HUES48 (cell line): ENCODE results near the gene UFD1.

Experiments
- H3K27ac ChIP-seq: one replicate; pipeline ENCODE4 v1.7.0; 2013; ENCODE audit warnings: low read depth, low read length, inconsistent platforms
- H3K27me3 ChIP-seq: 2 replicates; pipeline ENCODE4 v1.6.1; 2013; ENCODE audit warnings: mild to moderate bottlenecking, low read length; ENCODE audit not compliant: control insufficient read depth, insufficient read depth
- H3K36me3 ChIP-seq: 2 replicates; pipeline ENCODE4 v1.6.1; 2013; ENCODE audit warnings: low read length; ENCODE audit not compliant: control insufficient read depth, insufficient read depth
- H3K4me1 ChIP-seq: 2 replicates; pipeline ENCODE4 v1.6.1; 2013; ENCODE audit warnings: mild to moderate bottlenecking, low read length; ENCODE audit not compliant: control insufficient read depth, insufficient read depth
- H3K4me3 ChIP-seq: 2 replicates; pipeline ENCODE4 v1.5.1; 2013; ENCODE audit warnings: mild to moderate bottlenecking, low read depth, low read length
- H3K9ac ChIP-seq: 2 replicates; pipeline ENCODE4 v1.6.1; 2013; ENCODE audit warnings: mild to moderate bottlenecking, low read depth, low read length, moderate library complexity
- H3K9me3 ChIP-seq: 2 replicates; pipeline ENCODE4 v1.6.1; 2013; ENCODE audit warnings: low read length; ENCODE audit not compliant: control insufficient read depth, insufficient read depth

UFD1 gene

GRCh38 chr22:19503367-19503766 is 24.4 kb upstream of the UFD1 start:
- Histone ChIP-seq H3K9me3 (no peaks in the 10 kb centered on the region), H3K4me3 (no peak overlapping the region), H3K27ac (peak overlapping the region; percentile 22), H3K36me3 (peaks cover 40% of the 10 kb centered on the region), H3K9ac (no peak overlapping the region), H3K4me1 (peaks cover 4% of the 10 kb centered on the region; the same call in 1 of the 2 replicates), H3K27me3 (no peaks in the 10 kb centered on the region)

GRCh38 chr22:19501897-19502447 is 23.0 kb upstream of the UFD1 start:
- H3K4me3 ChIP-seq, result no peak overlapping the region
- H3K27me3 ChIP-seq, result no peaks in the 10 kb centered on the region
- no peaks in the 10 kb centered on the region for H3K9me3 ChIP-seq
- no peak overlapping the region for H3K27ac ChIP-seq
- peaks cover 43% of the 10 kb centered on the region for H3K36me3 ChIP-seq
- peaks cover 4% of the 10 kb centered on the region; the same call in 1 of the 2 replicates for H3K4me1 ChIP-seq
- H3K9ac ChIP-seq, result no peak overlapping the region

- Histone ChIP-seq H3K4me3 (no peak overlapping the region), H3K9me3 (no peaks in the 10 kb centered on the region), H3K27me3 (no peaks in the 10 kb centered on the region), H3K4me1 (peaks cover 4% of the 10 kb centered on the region; the same call in 1 of the 2 replicates), H3K36me3 (peaks cover 51% of the 10 kb centered on the region), H3K9ac (no peak overlapping the region), H3K27ac (no peak overlapping the region)
Measured at GRCh38 chr22:19499880-19500242, 20.9 kb upstream of the UFD1 start.

- Histone ChIP-seq H3K36me3 (peaks cover 57% of the 10 kb centered on the region), H3K4me3 (no peak overlapping the region), H3K4me1 (peaks cover 4% of the 10 kb centered on the region; the same call in 1 of the 2 replicates), H3K9me3 (no peaks in the 10 kb centered on the region), H3K27me3 (no peaks in the 10 kb centered on the region), H3K9ac (no peak overlapping the region), H3K27ac (no peak overlapping the region)
Measured at GRCh38 chr22:19499236-19499879, 20.4 kb upstream of the UFD1 start.

GRCh38 chr22:19498866-19499190 is 19.8 kb upstream of the UFD1 start:
- no peaks in the 10 kb centered on the region for H3K27me3 ChIP-seq
- H3K4me1 ChIP-seq, result peaks cover 4% of the 10 kb centered on the region; the same call in 1 of the 2 replicates
- peaks cover 62% of the 10 kb centered on the region for H3K36me3 ChIP-seq
- H3K27ac ChIP-seq, result no peak overlapping the region
- no peak overlapping the region for H3K4me3 ChIP-seq
- no peaks in the 10 kb centered on the region for H3K9me3 ChIP-seq
- H3K9ac ChIP-seq, result no peak overlapping the region

- Histone ChIP-seq H3K4me1 (peaks cover 3% of the 10 kb centered on the region; the same call in 1 of the 2 replicates), H3K9ac (no peak overlapping the region), H3K27ac (no peak overlapping the region), H3K9me3 (no peaks in the 10 kb centered on the region), H3K4me3 (no peak overlapping the region), H3K27me3 (no peaks in the 10 kb centered on the region), H3K36me3 (peaks cover 65% of the 10 kb centered on the region)
Measured at GRCh38 chr22:19498154-19498865, 19.3 kb upstream of the UFD1 start.

- H3K27me3 ChIP-seq, result no peaks in the 10 kb centered on the region
- H3K36me3 ChIP-seq, result peaks cover 75% of the 10 kb centered on the region
- no peak overlapping the region for H3K27ac ChIP-seq
- H3K4me3 ChIP-seq, result no peak overlapping the region
- no peak overlapping the region for H3K9ac ChIP-seq
- no peaks in the 10 kb centered on the region for H3K9me3 ChIP-seq
- no peaks in the 10 kb centered on the region for H3K4me1 ChIP-seq
Measured at GRCh38 chr22:19497245-19497644, 18.3 kb upstream of the UFD1 start.

- no peaks in the 10 kb centered on the region for H3K9me3 ChIP-seq
- H3K27me3 ChIP-seq, result no peaks in the 10 kb centered on the region
- H3K36me3 ChIP-seq, result peaks cover 79% of the 10 kb centered on the region
- H3K4me1 ChIP-seq, result no peaks in the 10 kb centered on the region
- no peak overlapping the region for H3K9ac ChIP-seq
- no peak overlapping the region for H3K4me3 ChIP-seq
- H3K27ac ChIP-seq, result no peak overlapping the region
Measured at GRCh38 chr22:19496324-19496630, 17.3 kb upstream of the UFD1 start.

GRCh38 chr22:19495562-19496323 is 16.8 kb upstream of the UFD1 start:
- Histone ChIP-seq H3K4me1 (no peaks in the 10 kb centered on the region), H3K27ac (no peak overlapping the region), H3K4me3 (no peak overlapping the region), H3K36me3 (peaks cover 79% of the 10 kb centered on the region), H3K9me3 (no peaks in the 10 kb centered on the region), H3K27me3 (no peaks in the 10 kb centered on the region), H3K9ac (no peak overlapping the region)

- Histone ChIP-seq H3K27ac (no peak overlapping the region), H3K9me3 (no peaks in the 10 kb centered on the region), H3K9ac (no peak overlapping the region), H3K27me3 (no peaks in the 10 kb centered on the region), H3K36me3 (peaks cover 80% of the 10 kb centered on the region), H3K4me3 (no peak overlapping the region), H3K4me1 (no peaks in the 10 kb centered on the region)
Measured at GRCh38 chr22:19494676-19495173, 15.7 kb upstream of the UFD1 start.
